ENCODE results near the gene HNRNPUL2.
"Not testable (repeated sequence)": the region's sequence is repeated elsewhere in the genome, so short reads cannot be mapped to it uniquely, and the experiment has no call there.

The HNRNPUL2 gene

GRCh38 chr11:62705413-62705812 lies 21.8 kb downstream of the HNRNPUL2 start:
- DNase-seq (ENCODE audit: low read depth), result no peak
- no peak for TF ChIP-seq CTCF (IDR thresholded peaks at IDR 0.05; ENCODE audit: low read depth, low read length, missing control alignments)
- H3K4me3 ChIP-seq (ENCODE audit: low read depth, low read length), result peak overlapping the region; percentile 60
- in situ Hi-C loops (cut with HindIII; ENCODE audit: low sequenced_read_pairs), result no loop called here

GRCh38 chr11:62703921-62704320 lies 23.3 kb downstream of the HNRNPUL2 start:
- DNase-seq (ENCODE audit: low read depth), result not testable (repeated sequence)

GRCh38 chr11:62702246-62702645 lies 25.0 kb downstream of the HNRNPUL2 start:
- in situ Hi-C loops (cut with HindIII; ENCODE audit: low sequenced_read_pairs), result no loop called here
- no peak for TF ChIP-seq CTCF (IDR thresholded peaks at IDR 0.05; ENCODE audit: low read depth, low read length, missing control alignments)
- H3K4me3 ChIP-seq (ENCODE audit: low read depth, low read length), result no peak overlapping the region
- DNase-seq (ENCODE audit: low read depth), result no peak

More at GRCh38 chr11:62703921-62704320, 23.3 kb downstream of the HNRNPUL2 start:
- in situ Hi-C loops (cut with HindIII; ENCODE audit: low sequenced_read_pairs); H3K4me3 ChIP-seq (ENCODE audit: low read depth, low read length): not testable (repeated sequence)

GRCh38 chr11:62694455-62695167 lies 32.6 kb downstream of the HNRNPUL2 start:
- peak; percentile 87 for TF ChIP-seq CTCF (IDR thresholded peaks at IDR 0.05; ENCODE audit: low read depth, low read length, missing control alignments)
- no peak overlapping the region for H3K4me3 ChIP-seq (ENCODE audit: low read depth, low read length)
- in situ Hi-C loops (cut with HindIII; ENCODE audit: low sequenced_read_pairs), result no loop called here
- DNase-seq (ENCODE audit: low read depth), result peak; percentile 72

GRCh38 chr11:62693624-62694023 lies 33.6 kb downstream of the HNRNPUL2 start:
- DNase-seq (ENCODE audit: low read depth), result peak; percentile 11
- H3K4me3 ChIP-seq (ENCODE audit: low read depth, low read length); in situ Hi-C loops (cut with HindIII; ENCODE audit: low sequenced_read_pairs): not testable (repeated sequence)

GRCh38 chr11:62689421-62690183 lies 37.7 kb downstream of the HNRNPUL2 start, which contains the start of gene LRRN4CL:
LRRN4CL (minus strand) TSS chr11:62689530; CDS start chr11:62688508, 1,022 bp downstream.
- peak; percentile 73 for DNase-seq (ENCODE audit: low read depth)
- in situ Hi-C loops (cut with HindIII; ENCODE audit: low sequenced_read_pairs), result no loop called here
- TF ChIP-seq CTCF (IDR thresholded peaks at IDR 0.05; ENCODE audit: low read depth, low read length, missing control alignments), result no peak
- no peak within 1 kb of the TSS for H3K4me3 ChIP-seq (ENCODE audit: low read depth, low read length)

GRCh38 chr11:62688491-62688890 lies 38.8 kb downstream of the HNRNPUL2 start:
- H3K4me3 ChIP-seq (ENCODE audit: low read depth, low read length), result no peak overlapping the region
- in situ Hi-C loops (cut with HindIII; ENCODE audit: low sequenced_read_pairs), result no loop called here

More at GRCh38 chr11:62688491-62688890, 38.8 kb downstream of the HNRNPUL2 start:
- TF ChIP-seq CTCF (IDR thresholded peaks at IDR 0.05; ENCODE audit: low read depth, low read length, missing control alignments), result no peak
- no peak for DNase-seq (ENCODE audit: low read depth)
